T-helper 2 cell (primary cell): ENCODE data around the gene LSR.

Source experiments
- DNase-seq, 5 experiments: peaks; one replicate each; pipeline versions ENCODE4 v3.0.0 to v3.0.0-alpha.2; 2012 to 2022

LSR gene

DNA sequence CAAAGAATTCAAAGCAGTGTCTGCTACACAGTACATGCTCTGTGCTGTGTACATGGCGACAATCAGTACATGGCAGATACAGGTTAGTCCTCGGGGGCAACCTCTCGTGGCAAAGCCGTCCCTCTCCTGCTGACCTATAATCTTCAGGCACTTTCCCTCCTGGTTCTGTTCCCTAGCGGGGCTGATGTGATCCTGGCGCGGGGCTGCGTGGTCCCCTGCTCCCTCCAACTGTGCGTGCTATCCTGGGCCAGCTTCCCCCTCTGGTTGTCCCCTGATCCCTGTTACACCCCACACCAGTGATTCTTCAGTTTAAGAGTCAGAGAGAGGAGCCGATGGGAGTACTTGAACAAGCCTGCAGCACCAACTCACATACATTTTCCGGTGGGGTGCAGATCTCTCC, 55.2 kb downstream of the LSR start:
- DNase-seq: no peak

DNA sequence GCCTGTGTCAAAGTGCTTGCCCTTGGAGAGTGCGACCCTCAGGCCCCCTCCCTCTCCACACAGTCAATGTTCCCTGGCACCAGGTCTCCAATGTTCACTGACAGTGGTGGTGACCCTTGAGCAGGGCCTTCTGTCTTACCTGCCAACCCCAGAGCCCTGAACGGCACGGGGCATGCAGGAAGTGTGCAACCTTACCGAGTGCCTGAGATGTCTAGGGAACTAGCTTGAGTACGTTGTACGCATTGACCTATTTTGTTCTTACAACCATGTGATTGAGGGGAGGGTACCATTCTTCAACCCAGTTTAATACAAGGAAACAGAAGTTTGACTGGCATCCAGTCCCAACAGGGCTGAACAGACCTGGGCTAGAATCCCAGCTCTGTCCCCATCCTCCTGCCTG, 56.4 kb downstream of the LSR start:
- DNase-seq: no peak

DNA sequence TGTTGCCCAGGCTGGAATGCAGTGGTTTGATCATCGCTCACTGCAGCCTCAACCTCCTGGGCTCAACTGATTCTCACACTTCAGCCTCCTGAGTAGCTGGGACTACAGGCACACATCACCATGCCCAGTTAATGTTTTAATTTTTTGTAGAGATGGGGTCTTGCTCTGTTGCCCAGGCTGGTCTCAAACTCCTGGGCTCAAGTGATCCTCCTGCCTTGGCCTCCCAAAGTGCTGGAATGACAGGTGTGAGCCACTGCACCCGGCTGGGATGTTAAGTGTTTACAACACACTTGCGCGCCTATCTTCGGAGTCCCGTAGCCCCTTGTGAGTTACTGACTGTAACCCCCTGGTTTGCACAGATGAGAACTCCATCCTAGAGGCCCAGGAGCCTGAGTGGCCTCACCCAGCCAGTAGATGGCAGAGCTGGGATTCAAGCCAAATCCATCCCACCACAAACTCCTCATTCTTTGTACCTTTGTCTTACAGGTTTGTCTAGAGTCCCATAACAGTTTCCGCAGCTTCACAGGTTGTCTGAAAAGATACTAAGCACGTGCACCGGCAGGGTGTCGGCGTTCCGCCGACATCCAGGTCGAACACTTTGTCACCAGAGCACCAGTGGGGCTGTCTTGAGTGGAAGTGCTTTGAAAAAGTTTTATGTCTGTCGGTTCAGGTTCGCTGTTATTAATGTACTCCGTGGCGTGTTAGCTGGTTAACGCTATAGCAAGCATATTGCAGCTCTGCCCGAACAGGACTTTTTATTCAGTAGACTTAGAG, 57.9 kb downstream of the LSR start:
- no peak for DNase-seq

DNA sequence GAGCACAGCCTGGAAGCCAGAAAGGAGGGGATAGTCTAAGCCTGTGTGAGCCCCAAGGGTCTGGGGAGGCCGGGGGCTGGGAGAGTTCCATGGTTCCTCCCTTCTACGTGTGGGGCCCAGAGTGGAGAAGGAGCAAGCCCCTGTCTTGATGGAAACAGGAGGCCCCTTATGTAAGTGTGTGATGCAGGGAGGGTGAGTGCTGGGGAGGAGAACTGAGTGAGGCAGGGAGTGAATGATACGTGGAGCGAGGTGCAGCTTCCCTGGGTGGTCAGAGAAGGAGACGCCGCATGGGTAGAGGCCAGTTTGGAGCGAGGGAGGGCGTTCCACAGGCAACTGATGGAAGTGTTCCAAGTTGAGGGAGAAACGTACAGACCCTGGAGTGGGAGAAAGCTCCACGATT, 59.1 kb downstream of the LSR start:
- no peak for DNase-seq

DNA sequence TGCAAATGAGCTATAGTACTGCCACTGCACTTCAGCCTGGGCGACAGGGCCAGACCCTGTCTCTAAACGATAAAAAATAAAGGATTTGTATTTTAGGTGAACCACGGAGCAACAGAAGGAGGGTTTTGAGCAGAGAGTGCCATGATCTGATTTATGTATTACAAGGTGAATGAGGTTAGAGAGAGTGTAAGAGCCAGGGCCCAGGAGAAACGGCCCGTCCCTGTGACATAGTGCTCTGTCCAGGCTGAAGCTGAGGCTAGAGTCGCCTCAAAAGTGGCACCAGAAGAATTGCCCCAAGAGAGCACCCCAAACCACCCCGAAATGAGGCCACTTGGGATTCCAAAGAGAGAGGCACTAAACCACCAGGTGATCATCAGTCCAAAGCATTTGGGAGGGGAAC, 60.1 kb downstream of the LSR start:
- no peak for DNase-seq

DNA sequence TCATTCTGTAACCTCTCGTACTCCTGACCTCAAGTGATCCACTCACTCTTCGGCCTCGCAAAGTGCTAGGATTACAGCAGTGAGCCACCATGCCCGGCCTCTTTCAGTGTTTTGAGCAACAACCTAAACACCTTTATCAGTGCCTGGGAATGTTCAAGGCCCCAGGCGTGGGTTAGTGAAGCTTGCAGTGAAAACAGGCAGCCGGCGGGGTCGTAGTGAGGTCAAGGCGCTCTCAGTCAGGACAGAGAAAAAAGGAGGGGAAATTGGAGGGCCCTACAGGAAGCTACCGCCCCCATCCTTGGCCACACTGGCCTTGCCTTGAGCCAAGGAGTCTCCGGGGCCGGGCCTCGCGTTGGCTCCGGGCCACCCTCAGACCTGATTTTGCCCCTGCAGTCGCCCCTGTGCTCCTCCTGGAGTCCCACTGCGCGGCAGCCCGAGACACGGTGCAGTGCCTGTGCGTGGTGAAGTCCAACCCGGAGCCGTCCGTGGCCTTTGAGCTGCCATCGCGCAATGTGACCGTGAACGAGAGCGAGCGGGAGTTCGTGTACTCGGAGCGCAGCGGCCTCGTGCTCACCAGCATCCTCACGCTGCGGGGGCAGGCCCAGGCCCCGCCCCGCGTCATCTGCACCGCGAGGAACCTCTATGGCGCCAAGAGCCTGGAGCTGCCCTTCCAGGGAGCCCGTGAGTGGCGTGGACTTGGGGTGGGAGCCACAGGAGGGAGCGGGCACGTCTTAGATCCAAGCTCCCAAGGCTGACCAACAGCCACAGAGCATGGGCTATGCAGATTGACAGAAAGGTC, 60.9 kb downstream of the LSR start:
- no peak for DNase-seq

DNA sequence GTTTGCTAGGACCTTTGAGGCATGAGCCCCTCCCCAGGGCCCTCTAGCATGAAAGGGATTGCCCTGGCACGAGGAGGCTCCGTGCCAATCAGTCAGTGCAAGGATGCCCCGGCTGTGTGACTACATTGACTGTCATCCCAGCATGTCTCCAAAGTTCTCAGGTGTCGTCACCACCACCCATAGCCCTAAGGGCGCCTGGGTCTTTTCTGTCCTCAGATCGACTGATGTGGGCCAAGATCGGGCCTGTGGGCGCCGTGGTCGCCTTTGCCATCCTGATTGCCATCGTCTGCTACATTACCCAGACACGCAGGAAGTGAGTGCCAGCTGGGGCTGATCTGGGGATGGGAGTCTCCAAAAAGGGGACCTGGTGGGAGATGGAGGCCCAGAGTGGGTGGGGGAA, 61.5 kb downstream of the LSR start:
- peak in 1 of 5 experiments; percentile 33 for DNase-seq

DNA sequence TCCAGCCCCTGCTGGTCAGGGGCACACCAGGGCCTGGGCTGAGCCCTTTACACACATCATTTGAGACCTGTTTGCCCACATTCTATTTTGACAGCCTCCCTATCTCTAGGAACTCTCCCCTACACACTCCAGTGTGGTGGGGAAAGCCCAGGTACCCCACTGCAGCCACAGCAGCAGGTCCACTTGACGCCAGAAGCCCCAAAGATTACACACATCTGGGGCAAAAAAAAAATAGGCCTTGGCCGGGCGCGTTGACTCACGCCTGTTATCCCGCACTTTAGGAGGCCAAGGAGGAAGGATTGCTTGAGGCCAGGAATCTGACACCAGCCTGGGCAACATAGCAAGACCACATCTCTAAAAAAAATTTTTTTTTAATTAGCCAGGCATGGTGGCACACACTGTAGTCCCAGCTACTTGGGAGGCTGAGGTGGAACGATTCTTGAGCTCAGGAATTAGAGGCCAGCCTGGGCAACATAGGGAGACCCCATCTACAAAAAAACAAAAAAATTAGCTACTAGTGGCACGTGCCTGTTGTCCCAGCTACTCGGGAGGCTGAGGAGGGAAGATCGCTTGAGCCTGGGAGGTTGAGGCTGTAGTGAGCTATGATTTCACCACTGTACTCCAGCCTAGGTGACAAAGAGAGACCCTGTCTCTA, 62.1 kb downstream of the LSR start:
- DNase-seq: no peak

DNA sequence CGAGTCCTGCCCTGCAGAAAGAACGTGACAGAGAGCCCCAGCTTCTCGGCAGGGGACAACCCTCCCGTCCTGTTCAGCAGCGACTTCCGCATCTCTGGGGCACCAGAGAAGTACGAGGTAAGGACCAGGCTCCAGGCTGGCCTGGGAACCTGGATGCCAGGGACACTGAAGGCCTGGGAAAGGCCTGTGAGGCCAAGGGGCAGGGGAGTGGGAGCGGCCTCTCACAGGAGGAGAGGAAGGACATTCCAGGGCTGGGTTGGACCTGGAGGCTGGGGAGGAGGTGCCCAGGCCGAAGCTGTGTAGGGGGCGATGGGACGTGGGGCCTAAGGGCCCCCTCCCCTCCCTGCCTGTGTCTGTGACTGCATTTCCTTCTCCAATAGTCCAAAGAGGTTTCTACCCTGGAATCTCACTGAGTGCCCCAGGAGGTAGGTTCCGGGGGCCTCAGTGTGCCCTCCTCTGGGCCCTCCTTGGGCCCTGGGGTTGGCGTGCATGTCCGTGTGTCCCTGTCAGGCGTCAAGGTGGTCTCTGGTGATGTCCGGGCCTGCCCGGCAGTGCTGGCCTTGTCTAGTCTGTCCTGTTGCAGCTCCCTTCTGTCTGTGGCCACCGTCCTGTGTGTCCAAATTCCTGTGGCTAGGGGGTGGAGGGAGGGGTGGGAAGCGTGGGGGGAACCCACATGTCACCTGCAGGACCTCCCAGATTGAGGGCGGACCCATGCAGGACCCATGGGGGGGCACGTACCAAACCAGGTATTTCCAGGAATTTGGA, 63.3 kb downstream of the LSR start:
- DNase-seq: no peak

DNA sequence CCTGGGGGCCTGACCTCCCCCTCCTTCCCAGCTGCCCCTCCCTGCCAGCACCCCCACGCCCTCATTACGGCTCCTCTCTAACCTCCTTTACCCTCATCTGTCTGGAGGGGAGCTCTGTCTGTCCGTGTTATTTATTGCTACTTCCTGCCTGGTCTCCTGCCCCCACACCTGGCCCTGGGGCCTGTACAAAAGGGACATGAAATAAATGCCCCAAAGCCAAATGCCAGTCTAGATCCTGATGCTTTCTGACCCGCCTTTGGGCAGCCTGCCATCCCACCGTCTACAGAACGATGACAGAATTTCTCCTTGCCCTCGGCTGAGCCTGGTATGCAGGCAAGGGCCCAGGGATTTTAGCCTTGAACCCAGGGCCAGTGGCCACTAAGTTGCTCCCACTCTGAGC, 64.8 kb downstream of the LSR start:
- no peak for DNase-seq

DNA sequence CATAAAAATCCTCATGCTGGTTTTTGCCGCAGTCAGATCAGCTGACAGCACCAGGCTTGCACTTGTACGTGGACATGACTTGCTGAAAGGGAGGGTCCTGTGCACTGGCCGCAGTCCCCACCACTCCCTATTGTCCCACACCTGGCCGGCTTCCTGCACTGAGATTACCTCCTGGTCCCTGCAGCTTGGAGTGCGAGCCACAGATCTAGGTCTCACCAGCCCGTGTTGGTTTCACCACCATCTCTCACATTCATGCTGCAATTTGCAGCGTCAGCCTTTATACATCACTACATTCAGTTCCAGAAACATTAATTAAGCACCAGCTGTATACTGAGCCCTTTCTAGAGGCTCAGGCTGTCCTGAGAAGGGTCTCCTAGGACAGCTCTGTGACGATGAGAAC, 65.2 kb downstream of the LSR start:
- DNase-seq: no peak

DNA sequence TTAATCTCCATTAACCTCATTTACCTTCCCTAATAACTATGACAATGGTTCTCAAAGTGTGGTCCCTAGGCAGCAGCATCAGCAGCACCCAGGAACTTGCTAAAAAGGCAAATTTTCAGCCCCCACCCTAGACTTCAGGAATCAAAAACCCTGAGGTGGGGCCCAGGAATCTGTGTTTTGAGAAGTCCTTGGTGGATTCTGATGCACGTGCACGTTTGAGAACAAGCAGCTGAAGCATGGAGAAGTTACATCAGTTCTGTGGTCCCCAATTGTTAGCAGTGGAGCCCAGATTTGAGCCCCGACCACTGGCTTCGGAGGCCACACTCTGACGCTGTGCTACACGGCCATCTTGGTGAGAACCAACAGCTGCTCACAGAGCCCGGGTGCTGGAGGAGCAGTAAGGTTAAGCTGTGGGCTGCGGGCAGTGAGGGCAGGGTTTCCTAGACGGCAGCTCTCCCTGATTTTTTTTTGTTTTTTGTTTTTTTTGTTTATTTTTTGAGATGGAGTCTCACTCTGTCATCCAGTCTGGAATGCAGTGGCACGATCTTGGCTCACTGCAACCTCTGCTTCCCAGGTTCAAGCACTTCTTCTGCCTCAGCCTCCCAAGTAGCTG, 66.2 kb downstream of the LSR start:
- no peak for DNase-seq

DNA sequence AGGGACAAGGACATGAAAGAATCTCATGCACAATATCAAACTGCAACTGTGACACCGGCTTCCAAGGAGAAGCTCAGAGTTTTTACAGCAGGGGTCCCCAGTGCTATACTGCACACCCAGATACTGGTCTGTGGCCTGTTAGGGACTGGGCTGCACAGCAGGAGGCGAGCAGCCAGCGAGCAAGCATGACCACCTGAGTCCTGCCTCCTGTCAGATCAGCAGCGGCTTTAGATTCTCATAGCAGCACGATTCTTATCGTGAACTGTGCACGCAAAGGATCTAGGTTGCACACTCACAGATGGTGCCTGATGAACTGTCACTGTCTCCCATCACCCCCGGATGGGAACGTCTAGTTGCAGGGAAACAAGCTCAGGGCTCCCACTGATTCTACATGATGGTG, 67.1 kb downstream of the LSR start:
- no peak for DNase-seq

DNA sequence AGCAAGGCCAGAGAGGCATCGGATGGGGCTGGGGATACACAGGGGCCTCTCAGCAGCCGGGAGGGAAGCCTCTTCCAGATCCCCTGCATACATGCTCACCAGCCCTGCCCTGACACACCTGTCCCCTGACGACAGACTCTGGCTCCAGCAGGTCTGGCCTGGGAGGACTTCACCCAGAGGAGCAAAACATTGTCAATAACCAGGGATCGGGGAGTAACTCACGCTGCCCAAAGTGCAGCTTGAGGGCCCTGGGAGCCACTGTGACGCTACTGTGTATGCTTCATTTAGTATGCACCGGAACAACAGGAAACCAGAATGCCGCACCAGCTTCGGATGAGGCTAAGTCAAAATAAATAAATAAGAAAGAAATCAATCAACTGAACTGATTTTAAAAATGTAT, 67.8 kb downstream of the LSR start:
- DNase-seq: no peak
